Measurements from ENCODE around the gene ZPBP.

The ZPBP gene

GRCh38 chr7:50095634-50096033 is 2.6 kb upstream of the ZPBP start:
- Mint-ChIP-seq H3K4me3 (no peak overlapping the region), H3K27ac (no peak overlapping the region), H3K4me1 (no peaks in the 10 kb centered on the region), H3K27me3 (ENCODE audit: low read depth) (no peaks in the 10 kb centered on the region), H3K9me3 (no peaks in the 10 kb centered on the region), H3K36me3 (ENCODE audit: low read depth) (no peaks in the 10 kb centered on the region)
- no peak for TF ChIP-seq CTCF (IDR thresholded peaks at IDR 0.05; ENCODE audit: unreplicated experiment in 3 of 3)

GRCh38 chr7:50088463-50089129 is 4.5 kb downstream of the ZPBP start:
- Mint-ChIP-seq H3K4me1 (no peaks in the 10 kb centered on the region), H3K27ac (no peak overlapping the region), H3K27me3 (ENCODE audit: low read depth) (no peaks in the 10 kb centered on the region), H3K4me3 (no peak overlapping the region), H3K36me3 (ENCODE audit: low read depth) (no peaks in the 10 kb centered on the region), H3K9me3 (no peaks in the 10 kb centered on the region)
- TF ChIP-seq CTCF (IDR thresholded peaks at IDR 0.05; ENCODE audit: unreplicated experiment in 3 of 3): no peak

- TF ChIP-seq CTCF (IDR thresholded peaks at IDR 0.05; ENCODE audit: unreplicated experiment in 3 of 3): no peak
- Mint-ChIP-seq H3K4me1 (no peaks in the 10 kb centered on the region), H3K4me3 (no peak overlapping the region), H3K36me3 (ENCODE audit: low read depth) (no peaks in the 10 kb centered on the region), H3K9me3 (no peaks in the 10 kb centered on the region), H3K27ac (no peak overlapping the region), H3K27me3 (ENCODE audit: low read depth) (no peaks in the 10 kb centered on the region)
Observed at GRCh38 chr7:50085344-50085743, 7.7 kb downstream of the ZPBP start.

- Mint-ChIP-seq H3K27ac (no peak overlapping the region), H3K9me3 (peaks cover 55% of the 10 kb centered on the region), H3K27me3 (ENCODE audit: low read depth) (peaks cover 4% of the 10 kb centered on the region), H3K36me3 (ENCODE audit: low read depth) (no peaks in the 10 kb centered on the region), H3K4me3 (no peak overlapping the region), H3K4me1 (peaks cover 16% of the 10 kb centered on the region)
- TF ChIP-seq CTCF (IDR thresholded peaks at IDR 0.05; ENCODE audit: unreplicated experiment in 3 of 3): no peak
Observed at GRCh38 chr7:50073093-50073492, 20.0 kb downstream of the ZPBP start.

- H3K27me3 Mint-ChIP-seq (ENCODE audit: low read depth): peaks cover 4% of the 10 kb centered on the region
- no peak for TF ChIP-seq CTCF (IDR thresholded peaks at IDR 0.05; ENCODE audit: unreplicated experiment in 3 of 3)
Observed at GRCh38 chr7:50069613-50070012, 23.4 kb downstream of the ZPBP start.

More at GRCh38 chr7:50069613-50070012, 23.4 kb downstream of the ZPBP start:
- Mint-ChIP-seq H3K36me3 (ENCODE audit: low read depth) (no peaks in the 10 kb centered on the region), H3K4me3 (peak overlapping the region; percentile 20 to 81 (median 78)), H3K4me1 (peaks cover 16% of the 10 kb centered on the region), H3K9me3 (peaks cover 36% of the 10 kb centered on the region), H3K27ac (peak overlapping the region; percentile 93 to 97 (median 96))
